Sigmoid colon (tissue), 4 donors: ENCODE data around the gene TXNDC11.

Source experiments
- EP300 ChIP-seq, 4 donors: sonication (generic); formaldehyde crosslinking; IDR thresholded peaks; one replicate each; pipeline ENCODE4 v1.6.1; 2017; ENCODE audit warnings: antibody characterized with exemption in 4 of 4
- POLR2A ChIP-seq, 2 donors: fragments of 450-650 bp; IDR thresholded peaks; one replicate each; pipeline ENCODE4 v1.6.1; 2016; ENCODE audit warnings: antibody characterized with exemption in 2 of 2, mild to moderate bottlenecking in 2 of 2, moderate library complexity in 2 of 2
- POLR2AphosphoS5 ChIP-seq, 4 donors: sonication (generic); formaldehyde crosslinking; IDR thresholded peaks; one replicate each; pipeline ENCODE4 v1.6.1; 2017; ENCODE audit warnings: antibody characterized with exemption in 4 of 4
- TF ChIP-seq, protein P1 (sequence below), 4 experiments: fragments of 450-650 bp in 3 of 4; fragments of 200-600 bp in 1 of 4; IDR thresholded peaks; one replicate each; pipeline ENCODE4 v1.5.1; 2016 to 2019; ENCODE audit warnings: antibody characterized with exemption in 4 of 4, mild to moderate bottlenecking in 3 of 4, moderate library complexity in 2 of 4

DNA sequence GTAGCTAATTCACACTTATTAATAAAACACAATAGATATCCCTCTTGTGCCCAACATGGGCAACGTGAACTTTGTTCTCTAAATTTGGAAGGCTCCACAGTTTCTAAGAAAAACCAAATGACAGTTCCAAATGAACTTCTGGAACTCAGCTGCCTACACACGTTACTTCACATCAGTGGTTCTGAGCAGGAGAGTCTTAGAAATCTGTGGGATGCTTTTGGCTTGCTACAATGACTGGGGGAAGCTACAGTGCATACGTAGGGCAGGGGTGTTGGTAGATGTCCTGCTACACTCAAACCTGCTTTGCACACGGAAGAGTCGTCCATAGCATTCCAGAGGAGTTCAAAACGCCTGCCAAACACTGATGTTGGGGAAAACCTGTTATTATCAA lies 8.0 kb downstream of the TXNDC11 start:
- TF ChIP-seq, protein P1, sequence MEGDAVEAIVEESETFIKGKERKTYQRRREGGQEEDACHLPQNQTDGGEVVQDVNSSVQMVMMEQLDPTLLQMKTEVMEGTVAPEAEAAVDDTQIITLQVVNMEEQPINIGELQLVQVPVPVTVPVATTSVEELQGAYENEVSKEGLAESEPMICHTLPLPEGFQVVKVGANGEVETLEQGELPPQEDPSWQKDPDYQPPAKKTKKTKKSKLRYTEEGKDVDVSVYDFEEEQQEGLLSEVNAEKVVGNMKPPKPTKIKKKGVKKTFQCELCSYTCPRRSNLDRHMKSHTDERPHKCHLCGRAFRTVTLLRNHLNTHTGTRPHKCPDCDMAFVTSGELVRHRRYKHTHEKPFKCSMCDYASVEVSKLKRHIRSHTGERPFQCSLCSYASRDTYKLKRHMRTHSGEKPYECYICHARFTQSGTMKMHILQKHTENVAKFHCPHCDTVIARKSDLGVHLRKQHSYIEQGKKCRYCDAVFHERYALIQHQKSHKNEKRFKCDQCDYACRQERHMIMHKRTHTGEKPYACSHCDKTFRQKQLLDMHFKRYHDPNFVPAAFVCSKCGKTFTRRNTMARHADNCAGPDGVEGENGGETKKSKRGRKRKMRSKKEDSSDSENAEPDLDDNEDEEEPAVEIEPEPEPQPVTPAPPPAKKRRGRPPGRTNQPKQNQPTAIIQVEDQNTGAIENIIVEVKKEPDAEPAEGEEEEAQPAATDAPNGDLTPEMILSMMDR (IDR thresholded peaks at IDR 0.05), result no peak
- no peak for TF ChIP-seq POLR2A (IDR thresholded peaks at IDR 0.05)
- TF ChIP-seq POLR2AphosphoS5 (IDR thresholded peaks at IDR 0.05), result no peak
- no peak for TF ChIP-seq EP300 (IDR thresholded peaks at IDR 0.05)
